Activated CD4-positive, alpha-beta T cell treated with anti-CD3 and anti-CD28 coated beads, Interleukin-2, amount 50 U/mL, for 1 hour (primary cell): ENCODE data around the gene CAMTA1.
A peak's percentile ranks its signal among the peaks of the same experiment; 100 is the strongest.

ENCODE experiments used
- DNase-seq: peaks from one replicate; pipeline ENCODE4 v3.0.0-alpha.2; 2020

Gene CAMTA1

GRCh38 chr1:7733276-7733675 lies 948.0 kb downstream of the CAMTA1 start:
- no peak for DNase-seq

GRCh38 chr1:7738044-7738443 lies 952.8 kb downstream of the CAMTA1 start:
- DNase-seq, result no peak

- no peak for DNase-seq
These were observed 958.1 kb downstream of the CAMTA1 start for GRCh38 chr1:7743346-7743745.

GRCh38 chr1:7744882-7745281 lies 959.6 kb downstream of the CAMTA1 start:
- no peak for DNase-seq

- no peak for DNase-seq
These were observed 960.5 kb downstream of the CAMTA1 start for GRCh38 chr1:7745783-7746182.

- no peak for DNase-seq
These were observed 962.4 kb downstream of the CAMTA1 start for GRCh38 chr1:7747605-7748004.

GRCh38 chr1:7749126-7749525 lies 963.9 kb downstream of the CAMTA1 start:
- DNase-seq, result no peak

- DNase-seq, result no peak
These were observed 965.9 kb downstream of the CAMTA1 start for GRCh38 chr1:7751174-7751573.

GRCh38 chr1:7752512-7753417 lies 967.5 kb downstream of the CAMTA1 start:
- peak; percentile 49 for DNase-seq

- no peak for DNase-seq
These were observed 968.4 kb downstream of the CAMTA1 start for GRCh38 chr1:7753641-7754040.

GRCh38 chr1:7754234-7754633 lies 969.0 kb downstream of the CAMTA1 start:
- no peak for DNase-seq

GRCh38 chr1:7755448-7755847 lies 970.2 kb downstream of the CAMTA1 start:
- DNase-seq, result no peak

- DNase-seq, result no peak
These were observed 975.0 kb downstream of the CAMTA1 start for GRCh38 chr1:7760245-7760644.

GRCh38 chr1:7761103-7761502 lies 975.8 kb downstream of the CAMTA1 start:
- no peak for DNase-seq

GRCh38 chr1:7767176-7767575 lies 981.9 kb downstream of the CAMTA1 start:
- no peak for DNase-seq

- DNase-seq, result no peak
These were observed 983.3 kb downstream of the CAMTA1 start for GRCh38 chr1:7768583-7768982.

- DNase-seq, result no peak
These were observed 984.6 kb downstream of the CAMTA1 start for GRCh38 chr1:7769673-7770412.

GRCh38 chr1:7770669-7770996 lies 985.4 kb downstream of the CAMTA1 start:
- no peak for DNase-seq

- DNase-seq, result peak; percentile 85
These were observed 986.0 kb downstream of the CAMTA1 start, which contains the start of gene VAMP3 for GRCh38 chr1:7770997-7771822. TSS of gene VAMP3 (plus strand) at chr1:7771296. CDS start at chr1:7771384, 88 bp downstream.

GRCh38 chr1:7771823-7772299 lies 986.6 kb downstream of the CAMTA1 start:
- DNase-seq, result no peak

GRCh38 chr1:7777591-7777990 lies 992.3 kb downstream of the CAMTA1 start:
- no peak for DNase-seq

GRCh38 chr1:7778133-7778628 lies 992.9 kb downstream of the CAMTA1 start:
- no peak for DNase-seq

GRCh38 chr1:7780976-7781375 lies 995.7 kb downstream of the CAMTA1 start:
- no peak for DNase-seq
